ENCODE data around the gene TMEM273. TPM values are rescaled to one million over a fixed set of nuclear protein-coding genes. Genes with fewer than 3 reads are reported as not detected.

Gene TMEM273
- total RNA-seq, 1 experiment from 2014 or later: not detected

DNA sequence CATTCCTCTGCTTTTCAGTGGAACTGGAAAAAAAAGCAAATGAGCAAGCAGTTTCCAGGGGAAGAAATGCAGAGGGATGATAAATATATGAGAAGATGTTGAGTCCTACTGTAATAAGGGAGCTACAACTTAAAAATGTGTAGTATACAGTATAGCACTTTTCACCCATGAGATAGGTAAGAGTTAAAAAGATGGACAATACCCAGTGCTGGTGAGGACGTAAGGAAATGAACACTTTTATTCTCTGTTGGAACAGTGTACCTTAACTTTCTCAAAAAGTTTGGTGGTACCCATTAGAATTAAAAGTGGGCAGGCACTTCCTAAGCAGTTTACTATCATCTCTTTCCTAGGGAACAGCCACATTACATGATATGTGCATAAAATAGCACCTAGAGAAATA is 51.7 kb downstream of the TMEM273 start:
- no peak overlapping the region for H3K4me3 ChIP-seq (replicated peaks in 1 of 2; ENCODE audit: low read depth in 1 of 2, low read length in 2 of 2)
- ChIA-PET RAD21 (ENCODE audit: low non-redundant PET in 1 of 2, low total read pairs in 2 of 2, uncharacterized antibody in 2 of 2, unreplicated experiment in 2 of 2) (no interaction called here), POLR2A (no interaction called here), CTCF (no interaction called here)
- no peak for DNase-seq (ENCODE audit: low read depth, low spot score)
- H4K20me1 ChIP-seq (ENCODE audit: insufficient read depth): no peaks in the 10 kb centered on the region
- no peaks in the 10 kb centered on the region for H3K36me3 ChIP-seq (ENCODE audit: control insufficient read depth in 1 of 2, insufficient read depth in 2 of 2, low read length in 2 of 2)
- no peak overlapping the region for H3K27ac ChIP-seq (ENCODE audit: low read depth, low read length)
- no peak for ATAC-seq
- BruUV-seq (replicated peaks): no TSS peak
- no peaks in the 10 kb centered on the region for H3K9me3 ChIP-seq (ENCODE audit: control insufficient read depth in 1 of 2, insufficient read depth in 1 of 2, low read depth in 1 of 2, low read length in 2 of 2)
- no peaks in the 10 kb centered on the region for H3K9me2 ChIP-seq (ENCODE audit: insufficient read depth)
- H3K4me1 ChIP-seq (ENCODE audit: control insufficient read depth in 1 of 2, insufficient read depth in 2 of 2, low read length in 2 of 2): peaks cover 0 to 10% of the 10 kb centered on the region in 2 experiments; a peak in 1 of 4 replicates
- H2AFZ ChIP-seq (ENCODE audit: low read depth, low read length, poor library complexity, severe bottlenecking): no peak overlapping the region
- H3K27me3 ChIP-seq (ENCODE audit: insufficient read depth, low read length): peaks cover 41% of the 10 kb centered on the region
- TF ChIP-seq ZFX (IDR thresholded peaks at IDR 0.05) (no peak), EZH2 (IDR thresholded peaks at IDR 0.05) (no peak), JUND (IDR thresholded peaks at IDR 0.05) (no peak), FOSL1 (IDR thresholded peaks at IDR 0.05; ENCODE audit: low read depth) (no peak), CBX3 (IDR thresholded peaks at IDR 0.05; ENCODE audit: low read depth) (no peak), SP1 (IDR thresholded peaks at IDR 0.05; ENCODE audit: low read depth) (no peak), EZH2phosphoT487 (IDR thresholded peaks at IDR 0.05; ENCODE audit: borderline replicate concordance) (no peak), POLR2A (IDR thresholded peaks at IDR 0.05; ENCODE audit: borderline replicate concordance, extremely low read depth, insufficient read depth, insufficient read length) (no peak), EGR1 (IDR thresholded peaks at IDR 0.05; ENCODE audit: low read depth) (no peak), RAD21 (IDR thresholded peaks at IDR 0.05; ENCODE audit: low read depth) (no peak), POLR2AphosphoS5 (IDR thresholded peaks at IDR 0.05; ENCODE audit: low read depth, low read length) (no peak), SIN3A (IDR thresholded peaks at IDR 0.05; ENCODE audit: low read depth) (no peak), CEBPB (IDR thresholded peaks at IDR 0.05; ENCODE audit: low read depth) (no peak), ELF1 (IDR thresholded peaks at IDR 0.05; ENCODE audit: borderline replicate concordance, low read depth) (no peak), ZNF274 (IDR thresholded peaks at IDR 0.05; ENCODE audit: low read depth, low read length) (no peak), SRF (IDR thresholded peaks at IDR 0.05; ENCODE audit: low read depth) (no peak)
- TF ChIP-seq, protein P1, sequence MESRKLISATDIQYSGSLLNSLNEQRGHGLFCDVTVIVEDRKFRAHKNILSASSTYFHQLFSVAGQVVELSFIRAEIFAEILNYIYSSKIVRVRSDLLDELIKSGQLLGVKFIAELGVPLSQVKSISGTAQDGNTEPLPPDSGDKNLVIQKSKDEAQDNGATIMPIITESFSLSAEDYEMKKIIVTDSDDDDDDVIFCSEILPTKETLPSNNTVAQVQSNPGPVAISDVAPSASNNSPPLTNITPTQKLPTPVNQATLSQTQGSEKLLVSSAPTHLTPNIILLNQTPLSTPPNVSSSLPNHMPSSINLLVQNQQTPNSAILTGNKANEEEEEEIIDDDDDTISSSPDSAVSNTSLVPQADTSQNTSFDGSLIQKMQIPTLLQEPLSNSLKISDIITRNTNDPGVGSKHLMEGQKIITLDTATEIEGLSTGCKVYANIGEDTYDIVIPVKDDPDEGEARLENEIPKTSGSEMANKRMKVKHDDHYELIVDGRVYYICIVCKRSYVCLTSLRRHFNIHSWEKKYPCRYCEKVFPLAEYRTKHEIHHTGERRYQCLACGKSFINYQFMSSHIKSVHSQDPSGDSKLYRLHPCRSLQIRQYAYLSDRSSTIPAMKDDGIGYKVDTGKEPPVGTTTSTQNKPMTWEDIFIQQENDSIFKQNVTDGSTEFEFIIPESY (IDR thresholded peaks at IDR 0.05; ENCODE audit: extremely low read depth, insufficient replicate concordance, low read length): no peak
- TF ChIP-seq, protein P2, sequence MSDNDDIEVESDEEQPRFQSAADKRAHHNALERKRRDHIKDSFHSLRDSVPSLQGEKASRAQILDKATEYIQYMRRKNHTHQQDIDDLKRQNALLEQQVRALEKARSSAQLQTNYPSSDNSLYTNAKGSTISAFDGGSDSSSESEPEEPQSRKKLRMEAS (IDR thresholded peaks at IDR 0.05): no peak
- TF ChIP-seq, protein P3, sequence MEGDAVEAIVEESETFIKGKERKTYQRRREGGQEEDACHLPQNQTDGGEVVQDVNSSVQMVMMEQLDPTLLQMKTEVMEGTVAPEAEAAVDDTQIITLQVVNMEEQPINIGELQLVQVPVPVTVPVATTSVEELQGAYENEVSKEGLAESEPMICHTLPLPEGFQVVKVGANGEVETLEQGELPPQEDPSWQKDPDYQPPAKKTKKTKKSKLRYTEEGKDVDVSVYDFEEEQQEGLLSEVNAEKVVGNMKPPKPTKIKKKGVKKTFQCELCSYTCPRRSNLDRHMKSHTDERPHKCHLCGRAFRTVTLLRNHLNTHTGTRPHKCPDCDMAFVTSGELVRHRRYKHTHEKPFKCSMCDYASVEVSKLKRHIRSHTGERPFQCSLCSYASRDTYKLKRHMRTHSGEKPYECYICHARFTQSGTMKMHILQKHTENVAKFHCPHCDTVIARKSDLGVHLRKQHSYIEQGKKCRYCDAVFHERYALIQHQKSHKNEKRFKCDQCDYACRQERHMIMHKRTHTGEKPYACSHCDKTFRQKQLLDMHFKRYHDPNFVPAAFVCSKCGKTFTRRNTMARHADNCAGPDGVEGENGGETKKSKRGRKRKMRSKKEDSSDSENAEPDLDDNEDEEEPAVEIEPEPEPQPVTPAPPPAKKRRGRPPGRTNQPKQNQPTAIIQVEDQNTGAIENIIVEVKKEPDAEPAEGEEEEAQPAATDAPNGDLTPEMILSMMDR (IDR thresholded peaks at IDR 0.05 in 2 of 3, conservative IDR thresholded peaks at IDR 0.05 in 1 of 3; ENCODE audit: borderline replicate concordance in 1 of 3, insufficient read depth in 1 of 3, low read depth in 2 of 3, low read length in 2 of 3): no peak
- TF ChIP-seq, protein P4, sequence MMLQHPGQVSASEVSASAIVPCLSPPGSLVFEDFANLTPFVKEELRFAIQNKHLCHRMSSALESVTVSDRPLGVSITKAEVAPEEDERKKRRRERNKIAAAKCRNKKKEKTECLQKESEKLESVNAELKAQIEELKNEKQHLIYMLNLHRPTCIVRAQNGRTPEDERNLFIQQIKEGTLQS (IDR thresholded peaks at IDR 0.05): no peak
- H3K4me2 ChIP-seq (ENCODE audit: low read length): no peak overlapping the region
- H3K79me2 ChIP-seq (ENCODE audit: insufficient read depth, low read length): no peaks in the 10 kb centered on the region
- no peak overlapping the region for H3K9ac ChIP-seq (ENCODE audit: low read length)
- intact Hi-C loops (cut with micrococcal nuclease): no loop called here
